KMS-11 (cell line): ENCODE measurements around the gene CDH3.

Source experiments
- H2AFZ ChIP-seq: fragments of 200-600 bp; sonication (generic); 2 replicates; pipeline ENCODE4 v1.6.1; 2016; ENCODE audit warnings: antibody characterized with exemption, mixed run types, low read depth
- H3K27ac ChIP-seq: fragments of 200-600 bp; sonication (generic); 2 replicates; pipeline ENCODE4 v1.6.1; 2016; ENCODE audit warnings: mild to moderate bottlenecking, mixed run types
- H3K27me3 ChIP-seq: fragments of 200-600 bp; sonication (generic); 2 replicates; pipeline ENCODE4 v1.6.1; 2017; ENCODE audit warnings: mild to moderate bottlenecking, low read depth, mixed run types, moderate library complexity; ENCODE audit not compliant: insufficient read depth
- H3K36me3 ChIP-seq: fragments of 200-600 bp; sonication (generic); 2 replicates; pipeline ENCODE4 v1.6.1; 2017; ENCODE audit warnings: mild to moderate bottlenecking, mixed run types; ENCODE audit not compliant: insufficient read depth
- H3K4me1 ChIP-seq: fragments of 200-600 bp; sonication (generic); 2 replicates; pipeline ENCODE4 v1.6.1; 2016; ENCODE audit warnings: mild to moderate bottlenecking, low read depth, mixed run types; ENCODE audit not compliant: poor library complexity, severe bottlenecking
- H3K4me2 ChIP-seq: fragments of 200-600 bp; sonication (generic); 2 replicates; pipeline ENCODE4 v1.7.0; 2016; ENCODE audit warnings: mild to moderate bottlenecking, mixed run types
- H3K4me3 ChIP-seq: fragments of 200-600 bp; sonication (generic); IDR thresholded peaks from 2 replicates; pipeline ENCODE4 v1.6.1; 2017; ENCODE audit warnings: low read depth, low read length, mixed read lengths; ENCODE audit not compliant: insufficient read depth
- H3K79me2 ChIP-seq: fragments of 200-600 bp; sonication (generic); 2 replicates; pipeline ENCODE4 v1.6.1; 2016; ENCODE audit warnings: low read depth, mixed run types; ENCODE audit not compliant: insufficient read depth
- H3K9ac ChIP-seq: fragments of 200-600 bp; sonication (generic); 2 replicates; pipeline ENCODE4 v1.6.1; 2016; ENCODE audit warnings: mild to moderate bottlenecking, mixed run types
- H4K20me1 ChIP-seq: fragments of 200-600 bp; sonication (generic); 2 replicates; pipeline ENCODE4 v1.6.1; 2016; ENCODE audit warnings: mild to moderate bottlenecking, mixed run types; ENCODE audit not compliant: insufficient read depth
- TF ChIP-seq, protein P1 (sequence below): fragments of 200-600 bp; sonication (generic); conservative IDR thresholded peaks from 2 replicates; pipeline ENCODE4 v1.6.1; 2017; ENCODE audit warnings: low read depth, mild to moderate bottlenecking, antibody characterized with exemption, low read length, moderate library complexity, mixed read lengths

The CDH3 gene

DNA sequence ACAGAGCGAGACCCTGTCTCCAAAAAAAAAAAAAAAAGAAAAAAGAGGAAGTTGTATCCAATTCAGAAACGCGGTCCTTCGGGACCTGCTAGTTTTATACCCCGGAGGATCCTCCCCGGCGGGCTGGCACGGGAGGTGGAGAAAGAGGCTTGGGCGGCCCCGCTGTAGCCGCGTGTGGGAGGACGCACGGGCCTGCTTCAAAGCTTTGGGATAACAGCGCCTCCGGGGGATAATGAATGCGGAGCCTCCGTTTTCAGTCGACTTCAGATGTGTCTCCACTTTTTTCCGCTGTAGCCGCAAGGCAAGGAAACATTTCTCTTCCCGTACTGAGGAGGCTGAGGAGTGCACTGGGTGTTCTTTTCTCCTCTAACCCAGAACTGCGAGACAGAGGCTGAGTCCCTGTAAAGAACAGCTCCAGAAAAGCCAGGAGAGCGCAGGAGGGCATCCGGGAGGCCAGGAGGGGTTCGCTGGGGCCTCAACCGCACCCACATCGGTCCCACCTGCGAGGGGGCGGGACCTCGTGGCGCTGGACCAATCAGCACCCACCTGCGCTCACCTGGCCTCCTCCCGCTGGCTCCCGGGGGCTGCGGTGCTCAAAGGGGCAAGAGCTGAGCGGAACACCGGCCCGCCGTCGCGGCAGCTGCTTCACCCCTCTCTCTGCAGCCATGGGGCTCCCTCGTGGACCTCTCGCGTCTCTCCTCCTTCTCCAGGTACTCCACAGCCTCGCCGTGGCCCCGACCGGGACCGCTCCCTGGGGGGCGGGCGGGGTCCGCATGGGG is at the start of gene CDH3:
CDH3 (plus strand) TSS at position 596 of the 779 bp plus-strand sequence; CDS start at position 666, 70 bp downstream.
- H3K79me2 ChIP-seq, result no peaks in the 10 kb centered on the region
- H3K4me1 ChIP-seq, result no peaks in the 10 kb centered on the region
- no peak within 1 kb of the TSS for H3K4me3 ChIP-seq
- H2AFZ ChIP-seq, result no peak within 1 kb of the TSS
- no peak within 1 kb of the TSS for H3K9ac ChIP-seq
- H3K27me3 ChIP-seq, result no peaks in the 10 kb centered on the region
- no peaks in the 10 kb centered on the region for H3K36me3 ChIP-seq
- no peak within 1 kb of the TSS for H3K27ac ChIP-seq
- no peak within 1 kb of the TSS for H3K4me2 ChIP-seq
- H4K20me1 ChIP-seq, result no peaks in the 10 kb centered on the region
- TF ChIP-seq, protein P1, sequence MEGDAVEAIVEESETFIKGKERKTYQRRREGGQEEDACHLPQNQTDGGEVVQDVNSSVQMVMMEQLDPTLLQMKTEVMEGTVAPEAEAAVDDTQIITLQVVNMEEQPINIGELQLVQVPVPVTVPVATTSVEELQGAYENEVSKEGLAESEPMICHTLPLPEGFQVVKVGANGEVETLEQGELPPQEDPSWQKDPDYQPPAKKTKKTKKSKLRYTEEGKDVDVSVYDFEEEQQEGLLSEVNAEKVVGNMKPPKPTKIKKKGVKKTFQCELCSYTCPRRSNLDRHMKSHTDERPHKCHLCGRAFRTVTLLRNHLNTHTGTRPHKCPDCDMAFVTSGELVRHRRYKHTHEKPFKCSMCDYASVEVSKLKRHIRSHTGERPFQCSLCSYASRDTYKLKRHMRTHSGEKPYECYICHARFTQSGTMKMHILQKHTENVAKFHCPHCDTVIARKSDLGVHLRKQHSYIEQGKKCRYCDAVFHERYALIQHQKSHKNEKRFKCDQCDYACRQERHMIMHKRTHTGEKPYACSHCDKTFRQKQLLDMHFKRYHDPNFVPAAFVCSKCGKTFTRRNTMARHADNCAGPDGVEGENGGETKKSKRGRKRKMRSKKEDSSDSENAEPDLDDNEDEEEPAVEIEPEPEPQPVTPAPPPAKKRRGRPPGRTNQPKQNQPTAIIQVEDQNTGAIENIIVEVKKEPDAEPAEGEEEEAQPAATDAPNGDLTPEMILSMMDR, result no peak

DNA sequence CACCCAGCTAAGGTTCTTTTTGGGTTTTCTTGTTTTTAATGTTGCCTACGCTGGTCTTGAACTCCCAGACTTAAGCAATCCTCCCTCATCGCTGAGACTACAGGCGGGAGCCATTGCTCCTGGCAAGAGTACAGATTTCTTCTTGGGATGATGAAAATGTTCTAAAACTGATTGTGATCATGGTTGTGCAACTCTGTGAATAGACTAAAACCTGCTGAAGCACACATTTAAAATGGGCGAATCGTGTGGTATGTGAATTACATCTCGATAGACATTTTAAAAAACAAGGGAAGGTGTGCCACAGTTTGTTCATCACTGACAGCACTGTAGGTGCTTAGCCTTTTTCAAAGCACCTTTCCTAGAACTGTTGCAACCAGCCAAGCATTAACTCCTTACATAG is 48.8 kb upstream of the CDH3 start:
- no peaks in the 10 kb centered on the region for H3K36me3 ChIP-seq
- TF ChIP-seq, protein P1, result no peak
- no peak overlapping the region for H3K27ac ChIP-seq
- no peak overlapping the region for H3K4me3 ChIP-seq
- H3K27me3 ChIP-seq, result no peaks in the 10 kb centered on the region
- H3K4me1 ChIP-seq, result no peaks in the 10 kb centered on the region
- no peak overlapping the region for H2AFZ ChIP-seq
- no peaks in the 10 kb centered on the region for H4K20me1 ChIP-seq
- H3K9ac ChIP-seq, result no peak overlapping the region
- no peak overlapping the region for H3K4me2 ChIP-seq
- H3K79me2 ChIP-seq, result no peaks in the 10 kb centered on the region

DNA sequence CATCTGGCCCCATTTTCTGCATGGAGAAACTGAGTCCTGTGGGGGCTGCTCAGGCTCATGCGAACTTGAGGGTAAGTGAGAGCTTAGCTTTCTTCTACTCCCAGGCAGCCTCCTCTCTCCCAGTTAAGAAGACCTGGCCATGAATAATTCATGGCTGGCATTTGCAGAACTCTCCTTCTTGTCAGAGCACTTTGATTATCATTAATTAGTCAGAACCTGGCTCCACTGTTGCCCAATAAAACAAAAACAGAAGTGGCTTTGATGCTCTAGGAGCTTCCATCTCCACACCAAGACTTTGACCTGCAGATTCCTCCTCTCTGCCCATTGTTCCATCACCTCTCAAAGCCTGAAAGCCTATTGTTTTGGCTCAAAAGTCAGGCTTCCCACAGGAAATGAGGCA is 45.5 kb upstream of the CDH3 start:
- Histone ChIP-seq H3K27me3 (no peaks in the 10 kb centered on the region), H4K20me1 (no peaks in the 10 kb centered on the region), H3K79me2 (no peaks in the 10 kb centered on the region), H2AFZ (no peak overlapping the region), H3K27ac (no peak overlapping the region), H3K4me2 (no peak overlapping the region), H3K9ac (no peak overlapping the region), H3K4me1 (no peaks in the 10 kb centered on the region), H3K36me3 (no peaks in the 10 kb centered on the region), H3K4me3 (no peak overlapping the region)
- TF ChIP-seq, protein P1, result no peak

DNA sequence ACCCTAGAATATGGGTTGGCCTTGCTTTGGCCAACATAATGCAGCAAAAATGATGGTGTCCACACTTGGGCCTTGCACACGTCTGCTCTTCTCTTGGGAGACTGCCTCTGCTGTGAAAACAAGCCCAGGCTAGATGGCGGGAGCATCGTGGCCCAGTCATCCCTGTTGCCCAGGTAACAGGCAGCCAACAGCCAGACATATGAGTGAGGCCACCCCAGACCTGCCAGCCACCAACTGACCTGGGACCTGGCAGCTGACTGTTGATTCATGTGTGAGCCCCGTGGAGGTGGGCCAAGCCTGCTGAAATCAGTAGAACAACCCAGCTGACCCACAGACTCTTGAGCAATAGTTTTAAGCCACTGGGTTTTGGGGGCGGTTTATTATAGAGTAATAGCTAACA is 39.4 kb upstream of the CDH3 start:
- H3K27ac ChIP-seq, result no peak overlapping the region
- no peaks in the 10 kb centered on the region for H3K4me1 ChIP-seq
- H2AFZ ChIP-seq, result no peak overlapping the region
- H3K4me2 ChIP-seq, result no peak overlapping the region
- no peaks in the 10 kb centered on the region for H3K36me3 ChIP-seq
- no peaks in the 10 kb centered on the region for H3K27me3 ChIP-seq
- H4K20me1 ChIP-seq, result no peaks in the 10 kb centered on the region
- TF ChIP-seq, protein P1, result no peak
- no peak overlapping the region for H3K4me3 ChIP-seq
- H3K9ac ChIP-seq, result no peak overlapping the region
- H3K79me2 ChIP-seq, result no peaks in the 10 kb centered on the region
